LoVo (cell line): ENCODE data around the gene SYNPO.

Experiments used
- DNase-seq: peaks from one replicate; pipeline ENCODE4 v3.0.0-alpha.2; 2016; ENCODE audit warnings: low spot score

Gene SYNPO

GRCh38 chr5:150641824-150642566, 1.5 kb downstream of the SYNPO start:
- DNase-seq: no peak

- peak; percentile 77 for DNase-seq
Observed at GRCh38 chr5:150642567-150642927, 2.1 kb downstream of the SYNPO start.

- no peak for DNase-seq
Observed at GRCh38 chr5:150642991-150643710, 2.7 kb downstream of the SYNPO start.

- no peak for DNase-seq
Observed at GRCh38 chr5:150644058-150644457, 3.6 kb downstream of the SYNPO start.

- no peak for DNase-seq
Observed at GRCh38 chr5:150644514-150644913, 4.1 kb downstream of the SYNPO start.

GRCh38 chr5:150645070-150645700, 4.7 kb downstream of the SYNPO start:
- DNase-seq: peak; percentile 41

GRCh38 chr5:150647275-150648251, 7.1 kb downstream of the SYNPO start:
- no peak for DNase-seq

GRCh38 chr5:150648294-150649107, 8.0 kb downstream of the SYNPO start:
- DNase-seq: no peak

GRCh38 chr5:150649108-150650020, 8.9 kb downstream of the SYNPO start:
- no peak for DNase-seq

GRCh38 chr5:150650021-150651006, 9.9 kb downstream of the SYNPO start:
- no peak for DNase-seq

GRCh38 chr5:150651382-150651781, 10.9 kb downstream of the SYNPO start:
- DNase-seq: no peak

- DNase-seq: no peak
Observed at GRCh38 chr5:150651924-150652671, 11.6 kb downstream of the SYNPO start.

GRCh38 chr5:150653145-150653761, 12.8 kb downstream of the SYNPO start:
- no peak for DNase-seq

GRCh38 chr5:150653762-150654556, 13.5 kb downstream of the SYNPO start:
- DNase-seq: no peak

GRCh38 chr5:150655221-150655620, 14.8 kb downstream of the SYNPO start:
- DNase-seq: no peak
